Thyroid gland (tissue), 4 donors: ENCODE data around the gene ERFE.

ENCODE experiments used
- CTCF ChIP-seq, 6 experiments: fragments of 200-600 bp in 3 of 6; fragments of 450-650 bp in 3 of 6; sonication (generic) in 3 of 6; IDR thresholded peaks; one replicate each; pipeline ENCODE4 v1.5.1; 2016 to 2019; ENCODE audit warnings: antibody characterized with exemption in 6 of 6, mild to moderate bottlenecking in 2 of 6, inconsistent platforms in 1 of 6, moderate library complexity in 1 of 6
- POLR2A ChIP-seq, 2 donors: fragments of 450-650 bp; IDR thresholded peaks; one replicate each; pipeline ENCODE4 v1.6.1; 2017; ENCODE audit warnings: antibody characterized with exemption in 2 of 2, mild to moderate bottlenecking in 2 of 2, moderate library complexity in 1 of 2

- no peak for TF ChIP-seq CTCF (IDR thresholded peaks at IDR 0.05)
- no peak for TF ChIP-seq POLR2A (IDR thresholded peaks at IDR 0.05)
Measured at GRCh38 chr2:238134393-238134785, 24.4 kb upstream of the ERFE start.
